ENCODE data around the gene RIC8A. TPM values are rescaled to one million over a fixed set of nuclear protein-coding genes. Genes with fewer than 3 reads are reported as not detected.

RIC8A gene
- total RNA-seq, 1 donor from 2014 or later, result 95.5 TPM

GRCh38 chr11:196786-197731 lies 10.4 kb upstream of the RIC8A start:
- TF ChIP-seq, protein P1, sequence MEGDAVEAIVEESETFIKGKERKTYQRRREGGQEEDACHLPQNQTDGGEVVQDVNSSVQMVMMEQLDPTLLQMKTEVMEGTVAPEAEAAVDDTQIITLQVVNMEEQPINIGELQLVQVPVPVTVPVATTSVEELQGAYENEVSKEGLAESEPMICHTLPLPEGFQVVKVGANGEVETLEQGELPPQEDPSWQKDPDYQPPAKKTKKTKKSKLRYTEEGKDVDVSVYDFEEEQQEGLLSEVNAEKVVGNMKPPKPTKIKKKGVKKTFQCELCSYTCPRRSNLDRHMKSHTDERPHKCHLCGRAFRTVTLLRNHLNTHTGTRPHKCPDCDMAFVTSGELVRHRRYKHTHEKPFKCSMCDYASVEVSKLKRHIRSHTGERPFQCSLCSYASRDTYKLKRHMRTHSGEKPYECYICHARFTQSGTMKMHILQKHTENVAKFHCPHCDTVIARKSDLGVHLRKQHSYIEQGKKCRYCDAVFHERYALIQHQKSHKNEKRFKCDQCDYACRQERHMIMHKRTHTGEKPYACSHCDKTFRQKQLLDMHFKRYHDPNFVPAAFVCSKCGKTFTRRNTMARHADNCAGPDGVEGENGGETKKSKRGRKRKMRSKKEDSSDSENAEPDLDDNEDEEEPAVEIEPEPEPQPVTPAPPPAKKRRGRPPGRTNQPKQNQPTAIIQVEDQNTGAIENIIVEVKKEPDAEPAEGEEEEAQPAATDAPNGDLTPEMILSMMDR (IDR thresholded peaks at IDR 0.05; ENCODE audit: partially characterized antibody, unreplicated experiment), result no peak
- DNase-seq, result no peak
- no peaks in the 10 kb centered on the region for H3K9me3 Mint-ChIP-seq (ENCODE audit: unreplicated experiment)
- H3K4me3 Mint-ChIP-seq (ENCODE audit: unreplicated experiment), result no peak overlapping the region
- H3K36me3 Mint-ChIP-seq (ENCODE audit: unreplicated experiment), result no peaks in the 10 kb centered on the region
- peaks cover 2% of the 10 kb centered on the region for H3K27me3 Mint-ChIP-seq (ENCODE audit: unreplicated experiment)
- no peak overlapping the region for H3K27ac Mint-ChIP-seq (ENCODE audit: unreplicated experiment)
- no peaks in the 10 kb centered on the region for H3K4me1 Mint-ChIP-seq (ENCODE audit: low read depth, unreplicated experiment)

DNA sequence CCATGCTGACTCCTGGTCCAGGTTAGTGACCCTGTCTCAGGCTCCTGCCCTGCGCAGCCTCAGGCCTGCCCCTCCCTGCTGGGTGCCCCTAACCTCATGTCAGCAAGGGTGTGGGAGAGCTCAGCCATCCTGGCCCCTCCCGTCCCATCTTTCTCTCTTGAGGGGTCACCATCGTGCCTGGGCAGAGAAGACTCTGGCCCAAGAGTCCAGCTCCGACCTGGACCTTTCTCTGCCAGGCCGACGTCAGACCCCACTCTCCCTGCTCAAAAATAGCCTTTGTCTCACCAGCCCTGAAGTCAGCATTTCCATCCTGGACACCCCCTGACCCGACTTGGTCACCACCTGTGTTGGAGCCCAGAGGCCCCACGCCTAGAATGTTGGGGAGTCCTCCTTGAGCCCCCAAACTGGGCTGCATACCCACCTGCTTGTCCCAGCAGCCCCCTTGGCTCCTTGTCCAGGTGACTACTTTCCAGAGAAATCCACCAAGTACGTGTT lies 9.7 kb upstream of the RIC8A start:
- Mint-ChIP-seq H3K36me3 (ENCODE audit: unreplicated experiment) (no peaks in the 10 kb centered on the region), H3K4me1 (ENCODE audit: low read depth, unreplicated experiment) (no peaks in the 10 kb centered on the region), H3K27me3 (ENCODE audit: unreplicated experiment) (peaks cover 2% of the 10 kb centered on the region), H3K4me3 (ENCODE audit: unreplicated experiment) (no peak overlapping the region), H3K27ac (ENCODE audit: unreplicated experiment) (no peak overlapping the region), H3K9me3 (ENCODE audit: unreplicated experiment) (no peaks in the 10 kb centered on the region)
- TF ChIP-seq, protein P1 (IDR thresholded peaks at IDR 0.05; ENCODE audit: partially characterized antibody, unreplicated experiment), result no peak
- no peak for DNase-seq

DNA sequence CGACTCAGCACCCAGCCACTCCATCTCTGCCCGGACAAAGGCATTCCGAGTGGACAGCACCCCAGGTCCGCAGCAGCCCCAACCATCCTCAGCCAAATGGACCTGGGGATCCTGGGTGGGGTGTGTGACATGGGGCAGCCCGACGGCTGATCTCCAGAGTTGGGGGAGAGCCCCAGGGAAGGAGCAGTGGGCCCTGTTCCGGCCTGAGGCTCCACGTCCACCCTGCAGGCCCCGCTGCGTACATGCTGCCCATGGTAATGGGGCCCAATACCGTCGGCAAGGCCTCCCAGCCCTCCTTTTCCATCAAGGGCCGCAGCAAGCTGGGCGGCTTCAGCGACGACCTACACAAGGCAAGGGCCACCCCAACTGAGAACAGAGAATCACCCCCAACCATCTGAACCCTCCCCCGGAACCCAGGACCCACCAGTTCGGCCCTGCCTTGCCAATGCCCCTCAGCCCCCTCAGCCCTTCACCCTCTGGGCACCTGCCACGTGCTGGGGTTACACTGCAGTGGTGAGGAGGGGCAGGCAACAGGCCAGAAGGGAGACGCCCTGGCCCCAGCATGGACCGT lies 9.2 kb upstream of the RIC8A start:
- Mint-ChIP-seq H3K4me1 (ENCODE audit: low read depth, unreplicated experiment) (no peaks in the 10 kb centered on the region), H3K9me3 (ENCODE audit: unreplicated experiment) (no peaks in the 10 kb centered on the region), H3K36me3 (ENCODE audit: unreplicated experiment) (no peaks in the 10 kb centered on the region), H3K27ac (ENCODE audit: unreplicated experiment) (no peak overlapping the region), H3K4me3 (ENCODE audit: unreplicated experiment) (no peak overlapping the region), H3K27me3 (ENCODE audit: unreplicated experiment) (peaks cover 2% of the 10 kb centered on the region)
- TF ChIP-seq, protein P1 (IDR thresholded peaks at IDR 0.05; ENCODE audit: partially characterized antibody, unreplicated experiment), result no peak
- no peak for DNase-seq

- peaks cover 3% of the 10 kb centered on the region for H3K9me3 Mint-ChIP-seq (ENCODE audit: unreplicated experiment)
- DNase-seq, result no peak
- no peak overlapping the region for H3K27ac Mint-ChIP-seq (ENCODE audit: unreplicated experiment)
- H3K27me3 Mint-ChIP-seq (ENCODE audit: unreplicated experiment), result peaks cover 7% of the 10 kb centered on the region
- H3K36me3 Mint-ChIP-seq (ENCODE audit: unreplicated experiment), result no peaks in the 10 kb centered on the region
- H3K4me3 Mint-ChIP-seq (ENCODE audit: unreplicated experiment), result no peak overlapping the region
- H3K4me1 Mint-ChIP-seq (ENCODE audit: low read depth, unreplicated experiment), result no peaks in the 10 kb centered on the region
- TF ChIP-seq, protein P1 (IDR thresholded peaks at IDR 0.05; ENCODE audit: partially characterized antibody, unreplicated experiment), result no peak
These were observed 8.4 kb upstream of the RIC8A start for GRCh38 chr11:199004-199581.
